ENCODE results near the gene RUNX2.

RUNX2 gene

DNA sequence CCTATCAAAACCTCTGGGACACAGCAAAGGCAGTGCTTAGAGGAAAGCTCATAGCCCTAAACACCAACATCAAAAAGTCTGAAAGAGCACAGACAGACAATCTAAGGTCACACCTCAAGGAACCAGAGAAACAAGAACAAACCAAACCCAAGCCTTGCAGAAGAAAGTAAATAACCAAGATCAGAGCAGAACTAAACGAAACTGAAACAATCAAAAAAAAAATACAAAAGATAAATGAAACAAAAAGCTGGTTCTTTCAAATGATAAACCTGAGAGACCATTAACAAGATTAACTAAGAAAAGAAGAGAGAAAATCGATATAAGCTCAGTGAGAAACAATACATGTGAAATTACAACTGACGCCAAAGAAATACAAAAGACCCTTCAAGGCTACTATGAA lies 34.8 kb upstream of the RUNX2 start:
- TF ChIP-seq CREB1 (IDR thresholded peaks at IDR 0.05; ENCODE audit: low read depth), result no peak
- TF ChIP-seq RAD21 (IDR thresholded peaks at IDR 0.05; ENCODE audit: low read depth), result no peak
- TF ChIP-seq EGR1 (IDR thresholded peaks at IDR 0.05), result no peak
- no peak for TF ChIP-seq NFIC (IDR thresholded peaks at IDR 0.05)
- TF ChIP-seq YY1 (IDR thresholded peaks at IDR 0.05; ENCODE audit: low read depth), result no peak
- TF ChIP-seq, protein P1, sequence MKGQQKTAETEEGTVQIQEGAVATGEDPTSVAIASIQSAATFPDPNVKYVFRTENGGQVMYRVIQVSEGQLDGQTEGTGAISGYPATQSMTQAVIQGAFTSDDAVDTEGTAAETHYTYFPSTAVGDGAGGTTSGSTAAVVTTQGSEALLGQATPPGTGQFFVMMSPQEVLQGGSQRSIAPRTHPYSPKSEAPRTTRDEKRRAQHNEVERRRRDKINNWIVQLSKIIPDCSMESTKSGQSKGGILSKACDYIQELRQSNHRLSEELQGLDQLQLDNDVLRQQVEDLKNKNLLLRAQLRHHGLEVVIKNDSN (IDR thresholded peaks at IDR 0.05), result no peak
- TF ChIP-seq EP300 (IDR thresholded peaks at IDR 0.05; ENCODE audit: borderline replicate concordance), result no peak
- TF ChIP-seq TAF1 (IDR thresholded peaks at IDR 0.05; ENCODE audit: low read depth), result no peak
- no peak for TF ChIP-seq TCF12 (IDR thresholded peaks at IDR 0.05; ENCODE audit: low read depth)
- TF ChIP-seq, protein P2, sequence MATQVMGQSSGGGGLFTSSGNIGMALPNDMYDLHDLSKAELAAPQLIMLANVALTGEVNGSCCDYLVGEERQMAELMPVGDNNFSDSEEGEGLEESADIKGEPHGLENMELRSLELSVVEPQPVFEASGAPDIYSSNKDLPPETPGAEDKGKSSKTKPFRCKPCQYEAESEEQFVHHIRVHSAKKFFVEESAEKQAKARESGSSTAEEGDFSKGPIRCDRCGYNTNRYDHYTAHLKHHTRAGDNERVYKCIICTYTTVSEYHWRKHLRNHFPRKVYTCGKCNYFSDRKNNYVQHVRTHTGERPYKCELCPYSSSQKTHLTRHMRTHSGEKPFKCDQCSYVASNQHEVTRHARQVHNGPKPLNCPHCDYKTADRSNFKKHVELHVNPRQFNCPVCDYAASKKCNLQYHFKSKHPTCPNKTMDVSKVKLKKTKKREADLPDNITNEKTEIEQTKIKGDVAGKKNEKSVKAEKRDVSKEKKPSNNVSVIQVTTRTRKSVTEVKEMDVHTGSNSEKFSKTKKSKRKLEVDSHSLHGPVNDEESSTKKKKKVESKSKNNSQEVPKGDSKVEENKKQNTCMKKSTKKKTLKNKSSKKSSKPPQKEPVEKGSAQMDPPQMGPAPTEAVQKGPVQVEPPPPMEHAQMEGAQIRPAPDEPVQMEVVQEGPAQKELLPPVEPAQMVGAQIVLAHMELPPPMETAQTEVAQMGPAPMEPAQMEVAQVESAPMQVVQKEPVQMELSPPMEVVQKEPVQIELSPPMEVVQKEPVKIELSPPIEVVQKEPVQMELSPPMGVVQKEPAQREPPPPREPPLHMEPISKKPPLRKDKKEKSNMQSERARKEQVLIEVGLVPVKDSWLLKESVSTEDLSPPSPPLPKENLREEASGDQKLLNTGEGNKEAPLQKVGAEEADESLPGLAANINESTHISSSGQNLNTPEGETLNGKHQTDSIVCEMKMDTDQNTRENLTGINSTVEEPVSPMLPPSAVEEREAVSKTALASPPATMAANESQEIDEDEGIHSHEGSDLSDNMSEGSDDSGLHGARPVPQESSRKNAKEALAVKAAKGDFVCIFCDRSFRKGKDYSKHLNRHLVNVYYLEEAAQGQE (IDR thresholded peaks at IDR 0.05; ENCODE audit: low read depth), result no peak
- TF ChIP-seq TEAD4 (IDR thresholded peaks at IDR 0.05), result no peak
- TF ChIP-seq ZBTB7A (IDR thresholded peaks at IDR 0.05; ENCODE audit: low read depth), result no peak
- TF ChIP-seq FOXM1 (IDR thresholded peaks at IDR 0.05; ENCODE audit: borderline replicate concordance, low read depth), result no peak
- TF ChIP-seq, protein P3, sequence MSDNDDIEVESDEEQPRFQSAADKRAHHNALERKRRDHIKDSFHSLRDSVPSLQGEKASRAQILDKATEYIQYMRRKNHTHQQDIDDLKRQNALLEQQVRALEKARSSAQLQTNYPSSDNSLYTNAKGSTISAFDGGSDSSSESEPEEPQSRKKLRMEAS (IDR thresholded peaks at IDR 0.05), result no peak
- TF ChIP-seq CEBPB (IDR thresholded peaks at IDR 0.05), result no peak

DNA sequence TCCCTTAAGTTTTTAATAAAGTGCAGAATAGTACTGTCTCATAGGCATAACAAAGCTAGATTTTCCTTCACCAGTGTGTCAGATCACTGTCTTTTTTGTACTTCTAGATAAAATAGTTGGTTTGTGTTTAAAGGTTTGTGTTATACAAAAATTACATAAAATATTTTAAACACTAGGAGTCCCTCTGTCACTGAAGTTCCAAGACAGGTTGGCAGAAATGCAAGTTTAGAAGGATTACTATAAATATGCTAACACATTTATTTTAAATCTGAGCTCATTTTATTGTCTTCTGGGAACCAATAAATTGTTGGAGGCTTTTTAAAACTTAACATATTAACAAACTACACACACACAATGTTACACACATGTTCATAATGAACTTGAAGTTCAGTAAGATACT lies 30.8 kb upstream of the RUNX2 start:
- TF ChIP-seq ZBTB7A (IDR thresholded peaks at IDR 0.05; ENCODE audit: low read depth) (no peak), TEAD4 (IDR thresholded peaks at IDR 0.05) (no peak)
- TF ChIP-seq, protein P2 (IDR thresholded peaks at IDR 0.05; ENCODE audit: low read depth), result no peak
- TF ChIP-seq, protein P1 (IDR thresholded peaks at IDR 0.05), result no peak

DNA sequence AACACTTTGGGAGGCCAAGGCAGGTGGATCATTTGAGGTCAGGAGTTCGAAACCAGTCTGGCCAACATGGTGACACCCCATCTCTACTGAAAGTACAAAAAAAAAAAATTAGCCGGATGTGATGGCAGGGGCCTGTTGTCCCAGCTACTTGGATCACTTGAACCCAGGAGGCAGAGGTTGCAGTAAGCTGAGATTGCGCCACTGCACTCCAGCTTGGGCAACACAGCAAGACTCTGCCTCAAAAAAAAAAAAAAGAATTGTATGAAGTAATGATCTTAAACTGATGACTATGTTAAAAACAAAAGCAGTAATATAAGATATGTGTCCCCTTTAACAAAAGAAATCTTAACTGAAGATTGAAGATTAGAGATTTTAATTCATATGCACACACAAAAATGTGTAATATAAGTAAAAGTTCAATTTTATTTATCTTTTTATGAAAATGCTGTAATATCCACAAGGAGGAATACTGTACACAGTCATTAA lies 29.0 kb upstream of the RUNX2 start:
- TF ChIP-seq, protein P1 (IDR thresholded peaks at IDR 0.05), result no peak
- TF ChIP-seq ZBTB7A (IDR thresholded peaks at IDR 0.05; ENCODE audit: low read depth) (no peak), TCF12 (IDR thresholded peaks at IDR 0.05; ENCODE audit: low read depth) (no peak)

DNA sequence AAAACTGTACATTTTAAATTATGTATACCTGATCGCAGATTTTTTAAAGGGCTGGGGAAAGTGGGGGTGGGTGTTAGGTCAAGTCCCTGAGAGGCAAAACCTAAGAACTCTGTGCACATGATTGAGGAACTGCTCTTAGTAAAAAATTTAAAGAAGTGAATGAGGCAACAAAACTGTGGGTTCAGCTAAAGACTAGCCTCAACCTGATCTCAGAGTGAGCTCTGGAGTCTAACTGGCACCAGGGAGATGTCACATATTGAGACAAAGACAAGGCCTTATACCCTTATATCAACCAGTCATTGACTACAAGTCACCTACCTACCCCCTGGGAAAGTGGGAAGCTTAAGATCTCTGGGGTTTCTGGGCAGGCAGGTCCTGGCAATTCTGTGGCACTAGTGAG lies 27.4 kb upstream of the RUNX2 start:
- TF ChIP-seq, protein P2 (IDR thresholded peaks at IDR 0.05; ENCODE audit: low read depth), result no peak
- TF ChIP-seq RAD21 (IDR thresholded peaks at IDR 0.05; ENCODE audit: low read depth) (no peak), NFIC (IDR thresholded peaks at IDR 0.05) (no peak), CREB1 (IDR thresholded peaks at IDR 0.05; ENCODE audit: low read depth) (no peak)

DNA sequence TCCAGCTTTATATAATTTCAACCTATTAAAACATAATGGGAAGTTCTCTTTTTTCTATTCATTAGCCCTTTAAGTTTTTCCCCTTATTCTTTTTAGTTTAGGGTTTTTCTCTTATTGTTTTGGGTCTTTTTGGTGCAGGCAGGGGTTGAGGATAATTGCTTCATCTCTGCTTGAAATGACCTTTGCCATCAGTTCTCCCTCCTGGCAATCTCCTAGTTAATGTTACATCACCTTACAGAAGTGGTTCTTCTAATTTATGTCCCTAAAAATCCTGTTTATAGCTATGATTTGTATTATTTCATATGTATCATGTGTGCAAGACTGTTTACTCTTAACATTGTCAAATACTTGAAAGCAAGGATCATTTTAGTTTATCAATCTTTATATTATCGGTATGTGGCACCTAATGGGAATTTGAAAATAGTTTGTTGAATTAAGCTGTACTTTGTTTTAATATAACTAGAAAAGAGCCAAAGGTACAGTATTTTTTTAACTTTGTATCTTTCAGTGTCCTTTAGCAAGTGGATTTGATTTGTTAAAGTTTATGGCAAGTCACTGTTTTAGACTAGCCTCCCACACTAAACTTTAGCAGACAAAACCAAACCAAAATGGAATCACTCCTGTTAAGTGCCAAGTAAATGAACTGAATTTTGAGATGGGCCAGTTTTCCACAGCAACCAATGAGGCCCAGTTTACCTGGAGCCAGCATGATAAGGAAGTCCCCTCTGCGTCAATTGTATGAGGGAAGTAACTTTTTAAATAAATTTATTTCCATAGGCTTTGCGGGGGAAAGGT lies 26.6 kb upstream of the RUNX2 start:
- no peak for TF ChIP-seq TEAD4 (IDR thresholded peaks at IDR 0.05)
- TF ChIP-seq NFIC (IDR thresholded peaks at IDR 0.05), result no peak
- TF ChIP-seq RAD21 (IDR thresholded peaks at IDR 0.05; ENCODE audit: low read depth), result no peak
- TF ChIP-seq TAF1 (IDR thresholded peaks at IDR 0.05; ENCODE audit: low read depth), result no peak
- TF ChIP-seq CEBPB (IDR thresholded peaks at IDR 0.05), result no peak
